CD14-positive monocyte (primary cell): Measurements from ENCODE around the gene TIPRL. TPM values are rescaled to one million over a fixed set of nuclear protein-coding genes. Genes with fewer than 3 reads are reported as not detected.

Source experiments
- DNase-seq, 3 donors: peaks; one replicate each; pipeline ENCODE4 v3.0.0-alpha.2; 2011 to 2022
- H2AFZ ChIP-seq: 2 replicates; pipeline ENCODE4 v1.6.0; 2012; ENCODE audit warnings: mild to moderate bottlenecking, low read depth, low read length, inconsistent platforms; ENCODE audit not compliant: insufficient read depth, poor library complexity, severe bottlenecking
- H3K27ac ChIP-seq, 2 donors: 1 replicate in 1 of 2; 2 replicates in 1 of 2; pipeline ENCODE4 v1.5.1; 2012 to 2013; ENCODE audit warnings: low read length in 2 of 2, control low read depth in 1 of 2, inconsistent platforms in 1 of 2, low read depth in 1 of 2, mild to moderate bottlenecking in 1 of 2
- H3K27me3 ChIP-seq, 2 donors: one replicate each; pipeline versions ENCODE4 v1.6.0 to v1.6.1; 2011 to 2013; ENCODE audit warnings: low read length in 2 of 2; ENCODE audit not compliant: control insufficient read depth in 2 of 2, insufficient read depth in 2 of 2
- H3K36me3 ChIP-seq, 2 donors: replicated peaks in 1 of 2; 1 replicate in 1 of 2; 2 replicates in 1 of 2; pipeline versions ENCODE4 v1.5.1 to v1.6.1; 2012 to 2013; ENCODE audit warnings: low read length in 2 of 2, control low read depth in 1 of 2, inconsistent platforms in 1 of 2, mild to moderate bottlenecking in 1 of 2; ENCODE audit not compliant: insufficient read depth in 2 of 2, control insufficient read depth in 1 of 2
- H3K4me1 ChIP-seq, 2 donors: 1 replicate in 1 of 2; 2 replicates in 1 of 2; pipeline versions ENCODE4 v1.5.1 to v1.6.1; 2012 to 2013; ENCODE audit warnings: low read length in 2 of 2, control low read depth in 1 of 2, inconsistent platforms in 1 of 2, mild to moderate bottlenecking in 1 of 2, moderate library complexity in 1 of 2; ENCODE audit not compliant: insufficient read depth in 2 of 2, control insufficient read depth in 1 of 2
- H3K4me2 ChIP-seq: replicated peaks from 2 replicates; pipeline ENCODE3; 2012; ENCODE audit warnings: low read length, moderate library complexity, mild to moderate bottlenecking; ENCODE audit not compliant: poor library complexity, severe bottlenecking; ENCODE audit errors: extremely low read depth
- H3K4me3 ChIP-seq, 3 experiments: fragments of 200-600 bp in 1 of 3; sonication (generic) in 1 of 3; replicated peaks in 1 of 3; 1 replicate in 2 of 3; 2 replicates in 1 of 3; pipeline ENCODE4 v1.5.1; 2011 to 2013; ENCODE audit warnings: low read length in 3 of 3, mild to moderate bottlenecking in 3 of 3, control low read depth in 2 of 3, low read depth in 2 of 3, inconsistent platforms in 1 of 3, moderate library complexity in 1 of 3
- H3K79me2 ChIP-seq: 2 replicates; pipeline ENCODE4 v1.6.0; 2012; ENCODE audit warnings: mild to moderate bottlenecking, control low read depth, inconsistent platforms, low read length, moderate library complexity; ENCODE audit not compliant: insufficient read depth
- H3K9ac ChIP-seq: 2 replicates; pipeline ENCODE4 v1.6.0; 2017; ENCODE audit warnings: low read length, mild to moderate bottlenecking; ENCODE audit not compliant: insufficient read depth, poor library complexity, severe bottlenecking
- H3K9me3 ChIP-seq, 2 donors: replicated peaks in 1 of 2; 1 replicate in 1 of 2; 2 replicates in 1 of 2; pipeline versions ENCODE4 v1.5.1 to v1.6.1; 2012 to 2013; ENCODE audit warnings: low read length in 2 of 2, control low read depth in 1 of 2; ENCODE audit not compliant: control insufficient read depth in 1 of 2, insufficient read depth in 1 of 2
- H4K20me1 ChIP-seq: 2 replicates; pipeline ENCODE4 v1.6.0; 2012; ENCODE audit warnings: mild to moderate bottlenecking, low read length, control low read depth, moderate library complexity; ENCODE audit not compliant: insufficient read depth
- H3K27ac Mint-ChIP-seq, 7 donors: one replicate each; pipeline ENCODE4 v1.8.0; 2020; ENCODE audit warnings: mild to moderate bottlenecking in 7 of 7, mixed read lengths in 7 of 7, moderate library complexity in 6 of 7, inconsistent platforms in 2 of 7
- H3K27me3 Mint-ChIP-seq, 3 donors: one replicate each; pipeline ENCODE4 v1.8.0; 2021 to 2022; ENCODE audit warnings: low read depth in 3 of 3, mild to moderate bottlenecking in 3 of 3, mixed read lengths in 3 of 3, moderate library complexity in 3 of 3, inconsistent platforms in 1 of 3
- H3K36me3 Mint-ChIP-seq, 2 donors: one replicate each; pipeline ENCODE4 v1.8.0; 2020; ENCODE audit warnings: mixed read lengths in 2 of 2, inconsistent platforms in 1 of 2, mild to moderate bottlenecking in 1 of 2
- H3K4me1 Mint-ChIP-seq: one replicate; pipeline ENCODE4 v1.8.0; 2020; ENCODE audit warnings: mild to moderate bottlenecking, mixed read lengths
- H3K4me3 Mint-ChIP-seq, 2 donors: one replicate each; pipeline ENCODE4 v1.8.0; 2020; ENCODE audit warnings: mild to moderate bottlenecking in 2 of 2, mixed read lengths in 2 of 2, moderate library complexity in 1 of 2
- H3K9me3 Mint-ChIP-seq, 7 donors: one replicate each; pipeline ENCODE4 v1.8.0; 2020 to 2022; ENCODE audit warnings: mixed read lengths in 7 of 7, mild to moderate bottlenecking in 6 of 7, moderate library complexity in 6 of 7, inconsistent platforms in 2 of 7
- WGBS: methylation state at CpG from one replicate; pipeline ENCODE4 v1.1.5; 2013; ENCODE audit warnings: missing lambda C conversion rate; ENCODE audit not compliant: insufficient coverage; 5-methylcytosine and 5-hydroxymethylcytosine counted together
- intact Hi-C, 2 donors: fragments of 100-400 bp; cut with micrococcal nuclease; formaldehyde crosslinking; loops; one replicate each; pipeline versions ENCODE4 v1.15.0 to v1.15.1; 2023
- polyA plus RNA-seq, 3 donors: library from polyadenylated mRNA; depleted of rRNA in 1 of 3; unstranded in 2 of 3; stranded (reverse) in 1 of 3; fragments of 300-500 nt in 2 of 3; fragments of >200 nt in 1 of 3; fragmentation: Illumina TruSeq in 2 of 3; gene quantifications; 1 replicate in 2 of 3; 2 replicates in 1 of 3; pipeline ENCODE4 v1.2.3, GENCODE V29; 2012 to 2021
- TF ChIP-seq, protein P1 (sequence below): fragments of 200-600 bp; IDR thresholded peaks from one replicate; pipeline ENCODE4 v1.8.0; 2022; ENCODE audit warnings: antibody characterized with exemption, mild to moderate bottlenecking

TIPRL gene
- polyA plus RNA-seq, 3 donors: 8.7 to 35.0 (median 30.2) TPM

GRCh38 chr1:168134132-168134531 lies 44.6 kb upstream of the TIPRL start:
- Histone ChIP-seq H3K4me1 (peaks cover 11 to 16% of the 10 kb centered on the region in 2 donors), H3K27me3 (peaks cover 24 to 44% of the 10 kb centered on the region in 2 donors), H3K9ac (no peak overlapping the region), H3K4me3 (no peak overlapping the region), H3K4me2 (no peak overlapping the region), H3K27ac (no peak overlapping the region), H2AFZ (no peak overlapping the region), H3K36me3 (no peaks in the 10 kb centered on the region), H3K9me3 (no peaks in the 10 kb centered on the region), H3K79me2 (no peaks in the 10 kb centered on the region), H4K20me1 (no peaks in the 10 kb centered on the region)
- DNase-seq: no peak
- H3K27ac Mint-ChIP-seq: no peak overlapping the region
- peaks cover 4 to 11% of the 10 kb centered on the region in 2 donors for H3K36me3 Mint-ChIP-seq
- no CpG with 5 or more reads among the region's 1 CpG for WGBS
- H3K27me3 Mint-ChIP-seq: peaks cover 33 to 58% (median 43%) of the 10 kb centered on the region in 3 donors
- peaks cover 16% of the 10 kb centered on the region for H3K4me1 Mint-ChIP-seq
- TF ChIP-seq, protein P1, sequence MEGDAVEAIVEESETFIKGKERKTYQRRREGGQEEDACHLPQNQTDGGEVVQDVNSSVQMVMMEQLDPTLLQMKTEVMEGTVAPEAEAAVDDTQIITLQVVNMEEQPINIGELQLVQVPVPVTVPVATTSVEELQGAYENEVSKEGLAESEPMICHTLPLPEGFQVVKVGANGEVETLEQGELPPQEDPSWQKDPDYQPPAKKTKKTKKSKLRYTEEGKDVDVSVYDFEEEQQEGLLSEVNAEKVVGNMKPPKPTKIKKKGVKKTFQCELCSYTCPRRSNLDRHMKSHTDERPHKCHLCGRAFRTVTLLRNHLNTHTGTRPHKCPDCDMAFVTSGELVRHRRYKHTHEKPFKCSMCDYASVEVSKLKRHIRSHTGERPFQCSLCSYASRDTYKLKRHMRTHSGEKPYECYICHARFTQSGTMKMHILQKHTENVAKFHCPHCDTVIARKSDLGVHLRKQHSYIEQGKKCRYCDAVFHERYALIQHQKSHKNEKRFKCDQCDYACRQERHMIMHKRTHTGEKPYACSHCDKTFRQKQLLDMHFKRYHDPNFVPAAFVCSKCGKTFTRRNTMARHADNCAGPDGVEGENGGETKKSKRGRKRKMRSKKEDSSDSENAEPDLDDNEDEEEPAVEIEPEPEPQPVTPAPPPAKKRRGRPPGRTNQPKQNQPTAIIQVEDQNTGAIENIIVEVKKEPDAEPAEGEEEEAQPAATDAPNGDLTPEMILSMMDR: no peak
- H3K9me3 Mint-ChIP-seq: peaks cover 0 to 21% (median 5%) of the 10 kb centered on the region in 7 donors
- intact Hi-C loops: no loop called here
- H3K4me3 Mint-ChIP-seq: peak overlapping the region in 1 of 2 donors; percentile 89

DNA sequence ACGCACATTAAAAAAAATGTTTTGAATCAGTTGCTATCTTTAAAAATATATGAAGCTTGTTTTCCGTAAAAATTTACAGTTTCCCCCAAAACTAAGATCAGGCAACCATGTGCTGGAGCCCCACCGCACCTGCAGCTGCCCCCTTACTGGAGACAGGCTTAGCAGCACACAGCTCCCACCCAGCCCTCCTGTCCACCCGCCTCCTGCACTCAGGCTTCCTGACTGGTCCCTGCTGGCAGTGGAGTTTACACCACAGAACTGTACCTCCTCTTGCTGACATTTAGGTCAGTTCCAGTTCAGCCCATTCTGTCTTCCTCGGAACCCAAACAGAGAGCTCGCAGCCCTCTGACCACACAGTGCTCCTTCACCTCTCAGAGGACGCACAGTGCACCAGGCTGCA lies 44.1 kb upstream of the TIPRL start:
- no peak overlapping the region for H3K27ac Mint-ChIP-seq

More for the DNA sequence above, 44.1 kb upstream of the TIPRL start:
- H3K4me1 ChIP-seq: peaks cover 11 to 16% of the 10 kb centered on the region in 2 donors
- H3K27ac ChIP-seq: no peak overlapping the region
- WGBS: 94% methylated on average over 5 of the region's 7 CpGs
- Mint-ChIP-seq H3K27me3 (peaks cover 33 to 58% (median 45%) of the 10 kb centered on the region in 3 donors), H3K4me1 (peaks cover 16% of the 10 kb centered on the region), H3K36me3 (peaks cover 4 to 11% of the 10 kb centered on the region in 2 donors), H3K4me3 (peak overlapping the region in 1 of 2 donors; percentile 89), H3K9me3 (peaks cover 0 to 21% (median 5%) of the 10 kb centered on the region in 7 donors)
- H3K4me3 ChIP-seq: no peak overlapping the region
- H4K20me1 ChIP-seq: no peaks in the 10 kb centered on the region
- no peaks in the 10 kb centered on the region for H3K9me3 ChIP-seq
- no peak overlapping the region for H3K4me2 ChIP-seq
- intact Hi-C loops: no loop called here
- no peak overlapping the region for H2AFZ ChIP-seq
- no peak overlapping the region for H3K9ac ChIP-seq
- DNase-seq: no peak
- H3K79me2 ChIP-seq: no peaks in the 10 kb centered on the region
- H3K27me3 ChIP-seq: peaks cover 24 to 44% of the 10 kb centered on the region in 2 donors
- TF ChIP-seq, protein P1: no peak
- no peaks in the 10 kb centered on the region for H3K36me3 ChIP-seq
